ENCODE results near the gene THAP5.

- TF ChIP-seq CTCF (IDR thresholded peaks at IDR 0.05; ENCODE audit: borderline replicate concordance, extremely low read depth, low read length, poor library complexity, severe bottlenecking) (no peak), EZH2 (IDR thresholded peaks at IDR 0.05; ENCODE audit: borderline replicate concordance, low read depth, low read length, severe bottlenecking) (no peak)
These were observed 34.3 kb upstream of the THAP5 start for GRCh38 chr7:108603656-108604306.

All from DND-41 (cell line).